ENCODE measurements around the gene TEX2. TPM values are rescaled to one million over a fixed set of nuclear protein-coding genes. Genes with fewer than 3 reads are reported as not detected.
"Not testable (repeated sequence)": the region's sequence is repeated elsewhere in the genome, so short reads cannot be mapped to it uniquely, and the experiment has no call there.

The TEX2 gene
- total and polyA plus RNA-seq, 2 of the 13 experiments (the other 11 are each of a cell fraction or from before 2014, with no cell fraction given), result 21.4 to 37.7 TPM

GRCh38 chr17:64123114-64123513 is 139.9 kb downstream of the TEX2 start:
- Histone ChIP-seq H3K4me1 (ENCODE audit: insufficient read depth, low read length) (peaks cover 77% of the 10 kb centered on the region), H3K9me3 (ENCODE audit: low read length) (no peaks in the 10 kb centered on the region), H4K20me1 (ENCODE audit: insufficient read depth, low read length) (peaks cover 12% of the 10 kb centered on the region; the same call in 1 of the 2 replicates), H3K4me2 (ENCODE audit: low read depth, low read length) (no peak overlapping the region), H2AFZ (ENCODE audit: low read length) (no peak overlapping the region), H3K9ac (ENCODE audit: insufficient read depth, low read depth, low read length) (no peak overlapping the region), H3K27ac (ENCODE audit: extremely low read length, insufficient read depth, low read length) (no peak overlapping the region), H3K79me2 (ENCODE audit: insufficient read depth, low read length) (peaks cover 59% of the 10 kb centered on the region), H3K4me3 (replicated peaks in 1 of 3; ENCODE audit: insufficient read depth in 1 of 3, low read depth in 2 of 3, low read length in 3 of 3) (no peak overlapping the region), H3K36me3 (replicated peaks in 1 of 2; ENCODE audit: control insufficient read depth in 1 of 2, insufficient read depth in 2 of 2, low read length in 2 of 2) (peaks cover 0 to 1% of the 10 kb centered on the region in 2 experiments; a peak in 2 of 5 replicates), H3K27me3 (ENCODE audit: control insufficient read depth in 1 of 2, insufficient read depth in 2 of 2, low read length in 2 of 2) (no peaks in the 10 kb centered on the region)
- POLR2A ChIA-PET, result interaction anchor here (1.6 to 2.2 kb wide), 2 partner anchors 23 to 41 kb away, joined by 3 to 10 read pairs; no protein-coding TSS in a partner anchor
- DNase-seq (ENCODE audit: low spot score) (no peak), ATAC-seq (no peak), FAIRE-seq (no peak)
- in situ Hi-C loops (cut with HindIII; ENCODE audit: extremely low pct_ligation_motif_present, low pct_unique_long_range_greater_than_20kb) (no loop called here), intact Hi-C loops (cut with micrococcal nuclease; ENCODE audit: unreplicated experiment) (no loop called here)
- CTCF ChIA-PET (ENCODE audit: low intra/inter-chr PET ratio, low total read pairs), result no interaction called here
- WGBS (ENCODE audit: low lambda C conversion rate), result 63% methylated on average over 4 of the region's 4 CpGs
- TF ChIP-seq ZNF44 (CRISPR knock-in tag; IDR thresholded peaks at IDR 0.05), result no peak
- TF ChIP-seq HNRNPK (IDR thresholded peaks at IDR 0.05; ENCODE audit: low read depth, low read length, poor library complexity, severe bottlenecking), result no peak
- TF ChIP-seq JARID2 (CRISPR knock-in tag; IDR thresholded peaks at IDR 0.05; ENCODE audit: insufficient replicate concordance), result no peak
- TF ChIP-seq ZSCAN21 (CRISPR knock-in tag; IDR thresholded peaks at IDR 0.05; ENCODE audit: borderline replicate concordance), result no peak
- TF ChIP-seq HHEX (CRISPR knock-in tag; IDR thresholded peaks at IDR 0.05), result no peak
- no TSS peak for BruUV-seq (replicated peaks)

- in situ Hi-C loops (cut with HindIII; ENCODE audit: extremely low pct_ligation_motif_present, low pct_unique_long_range_greater_than_20kb); H4K20me1 ChIP-seq (ENCODE audit: insufficient read depth, low read length); intact Hi-C loops (cut with micrococcal nuclease; ENCODE audit: unreplicated experiment); H3K9ac ChIP-seq (ENCODE audit: insufficient read depth, low read depth, low read length); BruUV-seq (replicated peaks); FAIRE-seq; H2AFZ ChIP-seq (ENCODE audit: low read length); H3K4me3 ChIP-seq (replicated peaks in 1 of 3; ENCODE audit: insufficient read depth in 1 of 3, low read depth in 2 of 3, low read length in 3 of 3); CTCF ChIA-PET (ENCODE audit: low intra/inter-chr PET ratio, low total read pairs); H3K9me3 ChIP-seq (ENCODE audit: low read length); H3K4me2 ChIP-seq (ENCODE audit: low read depth, low read length); H3K36me3 ChIP-seq (replicated peaks in 1 of 2; ENCODE audit: control insufficient read depth in 1 of 2, insufficient read depth in 2 of 2, low read length in 2 of 2); DNase-seq (ENCODE audit: low spot score); H3K27me3 ChIP-seq (ENCODE audit: control insufficient read depth in 1 of 2, insufficient read depth in 2 of 2, low read length in 2 of 2): not testable (repeated sequence)
- Histone ChIP-seq H3K79me2 (ENCODE audit: insufficient read depth, low read length) (peaks cover 47% of the 10 kb centered on the region), H3K27ac (ENCODE audit: extremely low read length, insufficient read depth, low read length) (peak overlapping the region; percentile 25), H3K4me1 (ENCODE audit: insufficient read depth, low read length) (peaks cover 67% of the 10 kb centered on the region)
- POLR2A ChIA-PET, result interaction anchor here (1.1 to 1.6 kb wide), 4 partner anchors 8 to 45 kb away, joined by 3 to 4 read pairs (median 4); no protein-coding TSS in a partner anchor
- TF ChIP-seq CTCF (CRISPR knock-in tag; IDR thresholded peaks at IDR 0.05) (0 out of 2 replicates have a peak, but pooled peaks have one; percentile 7), KLF16 (CRISPR knock-in tag; IDR thresholded peaks at IDR 0.05) (0 out of 4 replicates have a peak, but pooled peaks of 1 of the 2 experiments have one; percentile 27), ZBTB33 (CRISPR knock-in tag; IDR thresholded peaks at IDR 0.05) (peak; percentile 87), ZNF543 (CRISPR knock-in tag; IDR thresholded peaks at IDR 0.05) (0 out of 2 replicates have a peak, but pooled peaks have one; percentile 34), ZNF556 (CRISPR knock-in tag; IDR thresholded peaks at IDR 0.05; ENCODE audit: borderline replicate concordance) (0 out of 2 replicates have a peak, but pooled peaks have one; percentile 28)
- peak; percentile 28; the same call in 2 of the 3 replicates for ATAC-seq
- WGBS (ENCODE audit: low lambda C conversion rate), result 97% methylated on average over 13 of the region's 13 CpGs
Observed at GRCh38 chr17:64120972-64121786, 141.9 kb downstream of the TEX2 start.

All from HepG2 (cell line).